Endothelial cell of umbilical vein (primary cell): ENCODE results near the gene MAJIN.

Experiments used
- CTCF ChIP-seq, 2 donors: IDR thresholded peaks; 1 replicate in 1 of 2; 2 replicates in 1 of 2; pipeline ENCODE4 v1.5.1; 2011; ENCODE audit warnings: low read length in 2 of 2, mild to moderate bottlenecking in 2 of 2, moderate library complexity in 2 of 2, control low read depth in 1 of 2, inconsistent platforms in 1 of 2, low read depth in 1 of 2; ENCODE audit not compliant: insufficient read depth in 1 of 2; ENCODE audit errors: extremely low read depth in 1 of 2
- FOS ChIP-seq: IDR thresholded peaks from 2 replicates; pipeline ENCODE4 v1.6.1; 2011; ENCODE audit warnings: mild to moderate bottlenecking, low read length, moderate library complexity, borderline replicate concordance; ENCODE audit not compliant: insufficient read depth
- MAX ChIP-seq: IDR thresholded peaks from 2 replicates; pipeline ENCODE4 v1.6.1; 2011; ENCODE audit not compliant: insufficient read depth, insufficient read length
- POLR2A ChIP-seq: IDR thresholded peaks from 2 replicates; pipeline ENCODE4 v1.6.1; 2012; ENCODE audit warnings: low read depth, mild to moderate bottlenecking, control low read depth, low read length
- POLR2AphosphoS5 ChIP-seq: IDR thresholded peaks from 2 replicates; pipeline ENCODE4 v1.6.1; 2012; ENCODE audit warnings: low read depth, mild to moderate bottlenecking, control low read depth, low read length, moderate library complexity; ENCODE audit not compliant: insufficient read depth

GRCh38 chr11:64959498-64959897, 12.4 kb downstream of the MAJIN start:
- TF ChIP-seq POLR2A (no peak), CTCF (IDR thresholded peaks at IDR 0.05; ENCODE audit: extremely low read depth in 1 of 2, insufficient read depth in 1 of 2, low read depth in 1 of 2, low read length in 2 of 2) (no peak), POLR2AphosphoS5 (no peak), FOS (no peak), MAX (no peak)
